HEK293 (cell line): Measurements from ENCODE around the gene UBA1.

Source experiments
- CTCF ChIP-seq: fragments of 450-650 bp; formaldehyde crosslinking; IDR thresholded peaks from 2 replicates; pipeline ENCODE4 v1.5.1; 2016; ENCODE audit warnings: missing biosample characterization, missing genetic modification characterization
- GLI4 ChIP-seq: fragments of 450-650 bp; formaldehyde crosslinking; IDR thresholded peaks from 2 replicates; pipeline ENCODE4 v1.5.1; 2016; ENCODE audit warnings: missing biosample characterization, missing genetic modification characterization
- HIC1 ChIP-seq: fragments of 450-650 bp; formaldehyde crosslinking; IDR thresholded peaks from 2 replicates; pipeline ENCODE4 v1.5.1; 2016; ENCODE audit warnings: missing biosample characterization, missing genetic modification characterization
- PRDM10 ChIP-seq: fragments of 450-650 bp; formaldehyde crosslinking; IDR thresholded peaks from 2 replicates; pipeline ENCODE4 v1.5.1; 2016; ENCODE audit warnings: missing biosample characterization, missing genetic modification characterization
- REST ChIP-seq: fragments of 450-650 bp; formaldehyde crosslinking; IDR thresholded peaks from 2 replicates; pipeline ENCODE4 v1.5.1; 2016; ENCODE audit warnings: missing biosample characterization, missing genetic modification characterization
- SCRT2 ChIP-seq: fragments of 450-650 bp; formaldehyde crosslinking; IDR thresholded peaks from 2 replicates; pipeline ENCODE4 v1.5.1; 2016; ENCODE audit warnings: missing biosample characterization, missing genetic modification characterization
- ZBTB1 ChIP-seq: fragments of 450-650 bp; formaldehyde crosslinking; IDR thresholded peaks from 2 replicates; pipeline ENCODE4 v1.5.1; 2016; ENCODE audit warnings: missing biosample characterization, missing genetic modification characterization
- ZBTB10 ChIP-seq: fragments of 450-650 bp; formaldehyde crosslinking; IDR thresholded peaks from 2 replicates; pipeline ENCODE4 v1.5.1; 2016; ENCODE audit warnings: missing biosample characterization, missing genetic modification characterization
- ZNF10 ChIP-seq: fragments of 450-650 bp; formaldehyde crosslinking; IDR thresholded peaks from 2 replicates; pipeline ENCODE4 v1.5.1; 2017; ENCODE audit warnings: missing biosample characterization, missing genetic modification characterization
- ZNF184 ChIP-seq: fragments of 450-650 bp; IDR thresholded peaks from 2 replicates; pipeline ENCODE4 v1.5.1; 2018; ENCODE audit warnings: missing biosample characterization, mild to moderate bottlenecking, missing genetic modification characterization
- ZNF19 ChIP-seq: fragments of 450-650 bp; formaldehyde crosslinking; IDR thresholded peaks from 2 replicates; pipeline ENCODE4; 2016; ENCODE audit warnings: missing biosample characterization, missing genetic modification characterization, low read depth
- ZNF23 ChIP-seq: fragments of 450-650 bp; formaldehyde crosslinking; IDR thresholded peaks from 2 replicates; pipeline ENCODE4 v1.5.1; 2016; ENCODE audit warnings: missing biosample characterization, missing genetic modification characterization, borderline replicate concordance
- ZNF585B ChIP-seq: fragments of 450-650 bp; formaldehyde crosslinking; IDR thresholded peaks from 2 replicates; pipeline ENCODE4 v1.5.1; 2016; ENCODE audit warnings: missing biosample characterization, missing genetic modification characterization
- ZNF629 ChIP-seq: fragments of 450-650 bp; formaldehyde crosslinking; IDR thresholded peaks from 2 replicates; pipeline ENCODE4 v1.5.1; 2017; ENCODE audit warnings: missing biosample characterization, missing genetic modification characterization

GRCh38 chrX:47230136-47230868 is 36.7 kb downstream of the UBA1 start:
- TF ChIP-seq CTCF (tag by site-specific recombination) (no peak), SCRT2 (no peak), HIC1 (tag by site-specific recombination) (no peak), ZNF23 (tag by site-specific recombination) (no peak), ZNF585B (tag by site-specific recombination) (no peak), ZNF19 (no peak), ZNF629 (tag by site-specific recombination) (no peak), ZNF10 (tag by site-specific recombination) (no peak), ZNF184 (tag by site-specific recombination) (no peak), PRDM10 (no peak), ZBTB1 (tag by site-specific recombination) (no peak), REST (tag by site-specific recombination) (no peak), GLI4 (no peak), ZBTB10 (no peak)
